Germinal center (tissue), 1 donor: ENCODE data around the gene SSR1.

ENCODE experiments used
- DNase-seq: peaks from one replicate; pipeline ENCODE4 v3.0.0; 2012; ENCODE audit warnings: mixed read lengths, low spot score

SSR1 gene

DNA sequence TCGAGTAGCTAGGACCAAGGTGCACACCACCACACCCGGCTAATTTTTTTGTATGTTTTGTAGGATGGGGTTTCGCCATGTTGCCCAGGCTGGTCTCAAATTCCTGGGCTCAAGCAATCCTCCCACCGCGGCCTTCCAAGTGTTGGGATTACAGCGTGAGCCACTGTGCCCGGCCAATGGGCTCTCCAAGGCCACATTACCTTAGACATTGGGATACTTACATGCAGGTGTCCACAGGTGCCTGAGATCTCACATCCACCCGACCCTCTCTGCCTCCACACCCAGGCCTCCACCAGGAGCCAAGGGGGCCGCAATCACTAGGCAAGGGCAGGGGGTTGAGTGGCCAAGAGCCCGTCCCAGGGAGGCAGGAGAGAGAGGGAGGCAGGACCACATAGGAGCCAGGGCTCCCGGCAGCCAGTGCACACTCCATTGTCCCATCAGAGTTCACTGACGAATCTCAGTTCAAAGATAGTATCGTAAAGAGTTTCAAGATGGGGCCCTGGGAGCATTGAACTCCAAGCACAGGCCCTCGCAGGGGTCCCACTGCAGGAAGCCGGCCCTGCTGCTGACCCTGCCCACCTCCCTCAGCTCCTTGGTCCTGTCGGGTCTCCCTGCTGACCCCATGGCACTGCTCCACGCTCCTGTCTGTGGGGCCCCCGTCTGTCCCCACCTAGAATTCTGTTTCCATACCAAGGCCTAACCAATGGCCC, 55.3 kb downstream of the SSR1 start:
- no peak for DNase-seq

DNA sequence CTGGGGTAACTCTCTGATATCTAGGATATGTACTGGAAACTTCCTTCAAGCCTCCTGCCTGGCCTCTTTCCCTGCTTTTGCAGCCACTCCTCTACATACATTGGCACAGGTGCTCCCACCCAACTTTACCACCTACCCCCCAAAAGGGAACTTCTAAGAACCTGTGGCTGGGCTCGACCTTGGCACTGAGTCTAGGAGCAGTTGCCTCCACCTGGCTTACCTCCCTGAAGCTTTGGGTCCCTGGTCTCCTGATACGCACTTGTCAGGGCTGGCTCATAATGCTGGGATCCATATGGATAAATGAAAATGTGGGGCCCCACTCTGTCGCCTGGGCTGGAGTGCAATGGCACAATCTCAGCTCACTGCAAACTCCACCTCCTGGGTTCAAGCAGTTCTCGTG, 56.2 kb downstream of the SSR1 start:
- no peak for DNase-seq

DNA sequence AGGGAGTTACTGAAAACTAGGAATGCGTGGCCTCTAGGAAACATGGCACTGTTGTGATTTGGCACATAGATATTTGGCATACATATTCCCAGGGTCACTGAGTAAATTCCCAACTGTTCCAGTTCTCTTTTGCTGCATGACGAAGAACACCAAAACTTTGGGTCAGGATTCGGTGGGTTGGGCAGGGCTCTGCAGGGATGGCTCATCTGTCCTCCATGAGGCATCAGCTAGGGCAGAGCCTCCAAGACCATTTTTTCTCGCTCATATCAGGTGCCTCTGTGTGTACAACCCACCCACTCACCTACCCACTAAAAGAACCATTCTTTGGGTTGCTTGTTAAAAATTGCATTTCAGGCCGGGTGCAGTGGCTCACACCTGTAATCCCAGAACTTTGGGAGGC, 57.1 kb downstream of the SSR1 start:
- no peak for DNase-seq

DNA sequence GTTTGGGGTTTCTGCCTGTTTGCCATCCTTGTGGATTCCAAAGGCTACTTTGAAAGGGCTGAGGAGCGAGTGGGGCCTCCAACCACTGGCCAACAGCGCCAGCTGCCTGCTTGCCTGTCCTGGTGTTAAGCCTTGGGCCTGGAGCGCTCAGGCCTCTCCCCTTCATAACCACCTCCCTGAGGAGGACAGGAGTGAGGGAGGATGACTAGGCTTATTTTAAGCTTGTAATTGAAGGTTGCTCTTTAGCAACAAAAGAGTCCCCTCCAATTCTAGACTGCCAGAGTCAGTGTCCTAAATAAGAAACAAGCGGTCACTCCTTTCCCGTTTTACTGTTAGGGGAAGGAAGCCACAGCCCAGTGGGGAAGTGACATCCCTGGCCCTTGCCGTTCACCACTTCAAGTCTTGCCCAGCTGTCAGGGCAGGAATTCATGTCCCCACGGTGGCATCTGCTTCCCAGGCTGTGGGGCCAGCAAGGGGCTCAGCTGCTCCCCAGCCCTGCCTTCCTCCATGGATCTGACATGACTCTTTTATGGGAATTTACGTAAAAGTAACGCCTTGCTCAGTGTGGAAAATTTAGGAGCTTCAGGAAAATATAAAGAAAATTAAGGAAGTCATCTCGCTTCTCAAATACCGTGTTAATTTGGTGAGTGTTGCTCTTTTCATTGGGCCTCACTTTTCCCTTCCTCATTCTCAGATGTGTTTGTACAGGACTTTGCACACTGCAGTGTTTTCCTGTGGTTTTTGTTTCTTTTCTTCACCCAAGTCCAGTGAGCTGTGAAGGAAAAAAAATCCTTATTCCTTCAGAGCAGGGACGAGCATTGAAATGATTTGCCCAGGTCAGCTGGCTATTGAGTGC, 57.8 kb downstream of the SSR1 start:
- DNase-seq: no peak

DNA sequence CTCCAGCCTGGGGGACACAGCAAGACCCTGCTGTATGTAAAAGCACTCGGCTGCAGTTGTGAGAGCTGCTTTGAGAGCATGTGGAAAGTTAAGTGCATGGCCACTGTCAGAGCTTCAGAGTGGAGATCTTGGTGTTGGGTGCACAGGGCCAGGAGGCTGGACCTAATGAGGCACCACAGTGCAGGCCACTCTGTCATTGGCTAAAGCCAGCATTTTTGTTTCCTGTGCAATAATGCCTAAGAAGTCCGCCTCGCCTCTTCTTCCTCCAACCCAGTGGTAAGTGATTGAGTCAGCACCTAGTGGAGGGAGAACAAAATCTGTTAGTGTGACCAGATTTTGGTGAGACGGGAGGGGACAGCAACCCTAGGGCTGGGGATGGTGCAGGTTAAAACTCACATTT, 60.6 kb downstream of the SSR1 start:
- DNase-seq: no peak

DNA sequence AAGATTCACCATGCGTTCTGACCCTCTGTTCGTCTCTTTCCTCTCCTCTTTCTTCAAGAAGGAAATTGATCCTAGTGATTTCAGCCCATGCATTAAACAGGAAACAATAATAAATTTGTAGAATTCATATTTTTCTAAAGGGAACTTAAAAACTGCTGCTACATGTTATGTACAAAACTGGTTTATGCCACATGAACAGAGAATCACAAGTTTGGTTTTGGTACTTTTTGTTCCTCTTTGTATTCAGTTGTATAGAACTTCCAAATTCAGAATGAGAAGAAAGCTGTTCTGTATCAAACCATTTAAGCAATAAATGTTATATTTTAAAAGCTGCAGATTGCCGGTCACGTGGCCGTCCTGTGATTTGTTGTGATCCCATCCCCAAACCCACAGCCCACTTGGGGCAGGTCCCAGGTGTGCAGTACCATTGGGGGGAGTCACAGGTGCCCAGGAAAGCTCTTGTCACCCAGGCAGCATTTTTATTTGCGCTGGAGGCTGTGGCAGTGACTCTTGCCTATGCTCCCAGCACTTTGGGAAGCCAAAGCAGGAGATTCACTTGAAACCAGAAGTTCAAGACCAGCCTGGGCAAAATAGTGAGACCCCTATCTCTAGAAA, 61.2 kb downstream of the SSR1 start:
- no peak for DNase-seq

DNA sequence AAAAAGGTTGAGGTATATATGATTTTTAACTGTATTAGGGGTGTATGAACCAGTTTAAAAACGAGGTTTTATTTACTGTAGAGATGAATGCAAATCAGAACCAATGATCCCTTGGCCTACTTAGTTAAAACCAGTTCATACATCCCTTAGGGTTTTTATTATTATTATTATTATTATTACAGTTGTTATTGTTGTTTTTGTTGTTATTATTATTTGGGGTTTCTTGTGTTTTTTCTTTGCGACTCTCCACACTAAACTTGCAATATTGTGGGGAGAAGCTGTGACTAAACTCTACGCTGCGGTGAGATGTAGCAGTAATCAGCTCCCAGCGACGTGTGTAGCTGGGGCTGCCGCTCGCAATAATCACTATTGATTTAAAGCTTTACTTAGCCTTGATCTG, 62.2 kb downstream of the SSR1 start:
- no peak for DNase-seq

DNA sequence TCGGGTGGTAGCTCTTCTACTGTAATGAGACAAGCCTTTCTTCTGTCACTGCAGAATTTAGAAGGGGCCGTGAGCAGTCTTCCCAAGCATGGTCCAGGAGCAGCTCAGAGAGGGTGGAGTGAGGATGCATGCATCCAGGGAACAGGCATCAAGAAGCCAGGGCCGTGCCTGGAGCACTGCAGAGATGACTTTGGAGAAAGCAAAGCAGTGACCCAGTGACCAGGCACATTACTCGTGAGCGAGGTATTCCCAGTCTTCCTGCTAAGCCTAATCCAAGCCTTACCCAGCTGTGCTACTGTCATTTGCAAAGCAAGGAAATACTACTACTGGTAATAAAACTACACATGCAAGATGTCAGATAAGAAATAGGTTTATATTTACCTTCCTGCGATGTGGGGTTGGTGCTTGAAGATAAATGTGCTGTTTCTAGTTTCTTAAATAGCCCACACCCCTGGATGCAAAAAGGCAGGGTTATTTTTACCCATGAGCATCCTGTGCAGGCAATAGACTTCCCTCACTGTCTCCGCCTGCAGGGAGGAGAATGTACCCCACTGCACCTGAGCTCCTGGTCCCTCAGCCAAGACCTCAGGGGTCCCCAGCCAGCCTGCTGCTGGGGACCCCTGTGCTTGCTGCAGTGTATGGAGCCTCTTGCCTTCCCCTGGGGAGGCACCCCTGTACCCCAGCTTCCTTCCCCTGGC, 62.9 kb downstream of the SSR1 start:
- peak; percentile 57 for DNase-seq

DNA sequence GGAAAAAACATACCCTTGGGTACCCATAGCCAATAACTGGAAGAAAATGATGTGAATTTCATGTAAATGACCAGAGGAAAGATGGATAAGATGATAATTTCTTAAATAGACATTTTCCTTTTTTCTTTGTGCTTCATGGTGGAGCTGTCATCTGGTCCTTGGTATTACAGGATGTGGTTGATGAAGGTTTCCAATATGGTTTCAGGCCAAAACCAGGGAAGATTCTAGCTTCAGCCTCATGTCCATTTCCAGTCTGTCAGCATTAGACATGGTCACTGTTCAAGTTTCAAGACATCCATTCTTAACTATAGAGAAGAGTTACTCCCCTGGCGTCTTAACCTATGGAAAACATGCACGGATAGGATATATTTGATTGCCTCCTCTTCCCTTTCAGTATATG, 63.6 kb downstream of the SSR1 start:
- DNase-seq: no peak

DNA sequence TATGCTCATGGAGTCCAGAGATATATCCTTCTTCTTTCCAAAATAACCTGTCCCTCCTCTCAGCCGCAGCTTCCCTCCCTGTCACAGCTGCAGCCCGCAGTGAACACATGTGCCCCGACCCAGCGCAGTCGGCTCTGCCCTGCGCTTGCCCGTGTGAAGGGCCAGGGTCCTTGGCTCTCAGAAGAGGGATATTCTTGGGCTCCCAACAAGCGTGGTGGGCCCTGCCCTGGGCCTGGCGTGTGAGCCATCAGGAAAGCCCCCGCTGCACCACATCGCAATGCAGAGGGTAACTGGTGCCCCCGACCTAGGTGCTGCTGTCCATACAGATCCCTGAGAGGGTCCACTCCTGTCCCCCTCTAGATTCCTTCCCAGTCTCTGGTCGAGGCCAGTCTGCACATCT, 65.2 kb downstream of the SSR1 start:
- no peak for DNase-seq

DNA sequence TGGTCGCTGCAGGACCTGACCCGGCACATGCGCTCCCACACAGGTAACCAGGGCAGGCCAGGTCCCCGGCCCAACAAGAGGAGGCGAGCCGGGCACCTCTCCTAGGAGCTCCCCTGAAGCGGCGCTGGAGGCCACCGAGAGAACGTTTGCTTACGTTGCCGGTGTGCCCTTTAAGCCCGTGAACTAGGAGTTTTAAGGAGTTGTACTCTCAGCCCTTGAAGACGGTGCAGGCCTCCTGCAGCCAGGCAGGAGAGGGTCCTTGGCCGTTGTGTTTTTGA, 65.9 kb downstream of the SSR1 start:
- DNase-seq: no peak

DNA sequence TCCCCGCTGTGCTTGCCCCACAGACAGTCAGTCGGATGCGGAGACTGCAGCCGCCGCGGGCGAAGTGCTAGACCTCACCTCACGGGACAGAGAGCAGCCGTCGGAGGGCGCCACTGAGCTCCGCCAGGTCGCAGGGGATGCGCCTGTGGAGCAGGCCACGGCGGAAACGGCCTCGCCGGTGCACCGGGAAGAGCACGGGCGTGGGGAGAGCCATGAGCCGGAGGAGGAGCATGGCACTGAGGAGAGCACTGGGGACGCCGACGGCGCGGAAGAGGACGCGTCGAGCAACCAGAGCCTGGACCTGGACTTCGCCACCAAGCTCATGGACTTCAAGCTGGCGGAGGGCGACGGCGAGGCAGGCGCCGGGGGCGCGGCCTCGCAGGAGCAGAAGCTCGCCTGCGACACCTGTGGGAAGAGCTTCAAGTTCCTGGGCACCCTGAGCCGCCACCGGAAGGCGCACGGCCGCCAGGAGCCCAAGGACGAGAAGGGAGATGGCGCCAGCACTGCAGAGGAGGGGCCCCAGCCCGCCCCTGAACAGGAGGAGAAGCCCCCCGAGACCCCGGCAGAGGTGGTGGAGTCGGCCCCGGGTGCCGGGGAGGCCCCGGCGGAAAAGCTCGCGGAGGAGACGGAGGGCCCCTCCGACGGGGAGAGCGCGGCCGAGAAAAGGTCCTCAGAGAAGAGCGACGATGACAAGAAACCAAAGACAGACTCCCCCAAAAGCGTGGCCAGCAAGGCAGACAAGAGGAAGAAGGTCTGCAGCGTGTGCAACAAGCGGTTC, 66.4 kb downstream of the SSR1 start:
- no peak for DNase-seq

DNA sequence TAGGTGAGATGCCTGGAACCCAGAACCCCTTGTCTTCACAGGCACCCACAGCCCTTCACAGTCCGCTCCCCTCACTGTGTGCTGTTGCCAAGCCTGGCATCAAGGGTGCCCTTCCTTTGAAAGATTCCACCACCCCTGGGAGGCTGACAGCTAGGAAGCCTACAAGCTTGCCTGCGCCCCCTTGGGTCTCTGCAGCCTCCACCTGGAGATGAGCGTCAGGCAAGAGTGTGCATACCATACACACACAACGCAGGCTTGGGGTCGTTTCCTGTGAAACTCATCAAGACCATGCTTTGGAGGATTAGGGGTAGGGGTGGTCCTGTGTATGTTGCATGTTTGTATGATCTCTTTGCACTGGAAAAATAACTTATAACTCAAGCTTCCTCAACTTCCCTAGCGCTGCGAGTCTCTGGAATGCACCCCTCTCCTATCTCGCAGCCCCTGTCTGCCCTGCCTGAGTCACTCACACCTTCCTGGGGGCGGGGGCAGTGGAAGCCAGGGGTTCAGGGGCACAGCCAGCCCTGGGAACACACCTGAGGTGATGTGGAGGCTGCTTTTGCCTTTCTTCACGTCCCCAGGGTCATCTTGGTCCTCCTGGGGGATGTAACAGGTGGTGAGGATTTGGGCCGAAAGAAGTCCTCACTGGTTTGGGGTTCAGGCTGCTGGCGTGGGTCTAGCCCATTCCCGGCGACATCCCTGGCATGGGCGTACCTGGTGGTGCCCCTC, 67.2 kb downstream of the SSR1 start:
- DNase-seq: no peak

DNA sequence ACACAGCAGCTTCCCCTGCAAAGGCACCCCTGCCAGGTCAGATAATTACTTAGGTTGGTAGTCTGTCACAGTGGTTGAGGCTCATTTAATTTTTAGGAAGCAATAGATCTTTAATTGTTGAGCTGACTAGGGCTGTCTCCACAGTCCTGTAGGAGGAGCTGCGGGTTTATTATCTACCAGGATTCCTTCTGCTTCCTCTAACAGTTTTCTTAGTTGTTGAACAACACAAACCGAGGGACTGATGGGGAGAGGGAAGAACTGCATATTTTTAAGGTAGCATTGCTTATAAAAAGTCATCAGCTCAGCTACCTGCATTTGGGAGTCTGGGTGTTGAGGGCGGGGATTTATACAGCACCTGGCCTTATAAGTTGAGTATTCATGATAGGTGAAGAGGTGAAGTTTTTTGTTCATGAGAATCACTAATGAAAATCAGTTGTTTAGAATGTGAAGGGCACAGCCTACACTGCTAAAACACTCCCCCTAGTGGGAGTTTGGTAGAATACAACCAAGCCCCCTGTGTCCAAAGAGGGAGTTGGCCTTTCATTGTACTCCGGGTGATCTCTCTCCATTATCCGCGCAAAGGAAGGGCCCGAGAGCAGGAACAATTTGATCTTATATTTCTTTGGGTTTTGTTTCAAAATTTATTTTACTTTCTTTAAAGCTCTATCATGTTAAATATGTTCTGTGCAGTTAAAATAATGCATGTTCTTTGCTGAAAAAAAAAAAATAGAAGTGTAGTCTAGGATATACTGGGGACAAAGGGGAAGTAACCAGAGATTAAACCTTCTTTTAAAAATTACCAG, 69.6 kb downstream of the SSR1 start:
- peak; percentile 73 for DNase-seq

DNA sequence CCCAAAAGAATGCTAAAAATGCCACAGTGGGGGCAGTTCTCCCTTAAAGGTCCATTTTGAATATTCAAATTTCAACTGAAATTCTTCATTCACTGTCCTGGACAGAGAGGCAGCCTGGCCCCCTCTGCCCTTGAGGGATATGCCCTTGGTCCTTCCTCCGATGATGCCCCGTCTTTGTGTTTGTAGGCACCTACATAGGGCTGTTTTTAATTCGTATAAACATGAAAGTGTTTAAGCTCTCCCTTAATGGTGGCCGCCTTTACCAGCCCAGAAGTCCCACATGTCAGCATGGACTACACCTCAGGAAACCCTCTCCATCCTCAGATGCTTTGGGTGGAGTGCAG, 70.2 kb downstream of the SSR1 start:
- DNase-seq: no peak

DNA sequence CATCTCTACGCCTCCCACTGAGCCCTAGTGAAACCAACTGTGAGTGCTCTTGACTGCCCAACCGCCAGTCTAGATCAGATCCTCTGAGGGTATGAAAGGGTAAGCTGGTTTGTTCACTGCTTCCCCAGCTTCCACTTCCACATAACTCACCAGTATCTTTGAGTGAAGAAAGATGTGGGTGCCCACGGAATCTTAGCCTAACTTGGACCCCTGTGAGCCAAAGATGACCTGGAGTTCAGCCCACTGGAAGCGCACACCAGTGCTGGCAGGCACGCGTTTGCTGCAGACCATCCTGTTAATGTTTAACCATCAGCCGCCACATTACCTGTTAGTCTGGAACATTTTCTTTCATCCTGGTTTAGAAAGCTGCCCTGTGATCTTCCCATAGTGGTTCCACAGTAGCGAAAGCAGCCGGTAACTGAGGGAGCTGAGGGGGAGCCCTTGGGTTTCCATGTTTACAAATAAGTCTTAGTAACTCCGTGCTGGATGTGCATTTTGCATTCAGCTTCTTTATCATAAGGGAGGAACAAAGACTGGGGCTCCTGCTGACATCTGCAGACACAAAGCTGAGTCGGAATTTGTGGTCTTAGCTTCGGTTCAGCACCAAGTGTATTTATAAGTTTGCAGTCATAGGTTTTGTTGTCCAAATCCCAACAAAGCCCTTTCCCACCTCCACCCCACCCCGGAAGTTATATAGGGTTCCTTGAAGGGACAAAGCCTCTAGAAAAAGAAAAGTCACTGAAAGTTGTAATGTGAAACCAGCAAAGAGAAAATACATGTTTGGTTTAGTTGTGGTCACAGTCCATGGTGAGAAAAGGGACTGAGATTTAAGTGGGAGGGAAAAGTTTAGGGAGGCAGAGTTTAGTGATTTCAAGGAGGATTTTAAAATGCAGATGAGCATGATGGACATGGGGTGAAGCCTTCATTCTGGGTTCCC, 71.0 kb downstream of the SSR1 start:
- DNase-seq: no peak

DNA sequence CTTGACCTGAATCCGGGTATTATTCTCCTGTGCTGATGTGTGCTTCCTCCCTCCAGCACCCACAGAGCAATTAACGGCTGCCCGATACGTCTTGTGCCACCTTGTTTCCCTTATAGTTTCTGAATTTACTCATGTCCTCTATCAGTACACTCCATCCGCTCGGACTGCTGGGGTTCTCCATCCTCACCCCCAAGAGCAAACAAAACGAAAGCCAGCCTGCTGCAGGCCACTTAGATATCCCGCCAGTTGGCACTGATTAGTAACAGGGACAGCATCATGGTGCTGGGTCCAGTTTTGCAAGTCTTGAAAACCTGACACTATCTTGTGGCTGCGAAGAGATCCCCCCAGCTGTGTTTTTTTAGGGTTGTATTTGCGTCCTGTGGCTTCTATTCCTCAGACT, 71.8 kb downstream of the SSR1 start:
- no peak for DNase-seq

DNA sequence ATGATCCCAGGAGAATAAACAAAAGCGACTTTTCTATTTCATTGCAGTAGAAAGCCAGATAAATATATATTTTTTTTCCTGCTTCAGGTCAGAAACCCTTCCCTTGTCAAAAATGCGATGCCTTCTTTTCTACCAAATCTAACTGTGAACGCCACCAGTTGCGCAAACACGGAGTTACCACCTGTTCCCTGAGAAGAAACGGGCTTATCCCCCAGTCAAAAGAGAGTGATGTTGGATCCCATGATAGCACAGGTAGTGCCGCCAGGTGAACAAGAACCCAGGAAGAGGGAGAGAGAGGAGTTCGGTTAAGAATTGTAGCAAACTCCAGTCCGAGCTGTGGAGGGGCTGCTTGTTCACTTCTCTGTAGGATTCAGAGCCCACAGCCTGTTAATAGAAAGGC, 72.6 kb downstream of the SSR1 start:
- no peak for DNase-seq

DNA sequence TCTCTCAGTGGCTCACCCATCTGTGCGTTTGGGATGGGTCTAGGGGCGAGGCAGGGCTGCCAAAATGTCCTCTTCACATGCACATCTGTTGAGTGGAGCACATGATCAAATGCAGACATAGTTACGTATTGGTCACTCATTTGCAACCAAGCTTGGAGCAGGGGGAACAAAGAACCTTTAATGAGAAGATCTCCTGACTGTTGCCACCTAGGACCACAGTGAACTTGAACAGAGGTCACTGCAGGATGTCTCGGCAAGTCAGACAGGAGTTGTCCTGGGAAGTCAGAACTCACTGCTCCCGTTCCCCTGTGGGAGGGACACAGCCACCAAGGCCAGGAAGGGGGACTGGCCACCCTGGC, 73.4 kb downstream of the SSR1 start:
- DNase-seq: no peak
